MM.1S (cell line): ENCODE data around the gene GNG12.

Experiments
- DNase-seq: peaks from one replicate; pipeline ENCODE4 v3.0.0-alpha.2; 2015
- H2AFZ ChIP-seq: fragments of 300-600 bp; sonication (generic); 2 replicates; pipeline ENCODE4 v1.6.0; 2016; ENCODE audit warnings: antibody characterized with exemption, low read length
- H3F3A ChIP-seq: fragments of 300-600 bp; sonication (generic); 2 replicates; pipeline ENCODE4 v1.6.1; 2016; ENCODE audit warnings: mild to moderate bottlenecking, antibody characterized with exemption, low read length, moderate library complexity, mixed read lengths; ENCODE audit not compliant: insufficient read depth
- H3K27ac ChIP-seq: fragments of 300-600 bp; sonication (generic); 2 replicates; pipeline ENCODE4 v1.5.1; 2016; ENCODE audit warnings: mild to moderate bottlenecking, low read length
- H3K27me3 ChIP-seq: fragments of 300-600 bp; sonication (generic); replicated peaks from 2 replicates; pipeline ENCODE4 v1.6.0; 2016; ENCODE audit warnings: low read length; ENCODE audit not compliant: insufficient read depth
- H3K36me3 ChIP-seq: fragments of 300-600 bp; sonication (generic); replicated peaks from 2 replicates; pipeline ENCODE4 v1.6.1; 2016; ENCODE audit warnings: mild to moderate bottlenecking, low read length, mixed read lengths; ENCODE audit not compliant: insufficient read depth
- H3K4me1 ChIP-seq: fragments of 300-600 bp; sonication (generic); 2 replicates; pipeline ENCODE4 v1.6.1; 2016; ENCODE audit warnings: low read length, mixed read lengths
- H3K4me2 ChIP-seq: fragments of 300-600 bp; sonication (generic); 2 replicates; pipeline ENCODE4 v1.6.0; 2016; ENCODE audit warnings: low read depth, low read length
- H3K4me3 ChIP-seq: fragments of 300-600 bp; sonication (generic); 2 replicates; pipeline ENCODE4 v1.5.1; 2016; ENCODE audit warnings: low read length, mixed read lengths
- H3K79me2 ChIP-seq: fragments of 300-600 bp; sonication (generic); 2 replicates; pipeline ENCODE4 v1.6.1; 2016; ENCODE audit warnings: mixed run types, low read length, mixed read lengths
- H3K9ac ChIP-seq: fragments of 300-600 bp; sonication (generic); 2 replicates; pipeline ENCODE4 v1.6.1; 2016; ENCODE audit warnings: low read length, mixed read lengths
- H3K9me2 ChIP-seq: fragments of 300-600 bp; sonication (generic); replicated peaks from 2 replicates; pipeline ENCODE4 v1.6.1; 2016; ENCODE audit warnings: mild to moderate bottlenecking, low read length, mixed read lengths; ENCODE audit not compliant: insufficient read depth
- H3K9me3 ChIP-seq: fragments of 300-600 bp; sonication (generic); replicated peaks from 2 replicates; pipeline ENCODE4 v1.6.1; 2016; ENCODE audit warnings: mild to moderate bottlenecking, low read length, mixed read lengths; ENCODE audit not compliant: insufficient read depth
- H4K20me1 ChIP-seq: fragments of 300-600 bp; sonication (generic); 2 replicates; pipeline ENCODE4 v1.6.1; 2016; ENCODE audit warnings: mild to moderate bottlenecking, low read length, moderate library complexity, mixed read lengths; ENCODE audit not compliant: insufficient read depth
- EZH2 ChIP-seq: fragments of 300-600 bp; sonication (generic); optimal IDR thresholded peaks from 2 replicates; pipeline ENCODE3; 2017; ENCODE audit warnings: low read depth, mild to moderate bottlenecking, antibody characterized with exemption, low read length, mixed read lengths
- EZH2phosphoT487 ChIP-seq: fragments of 300-600 bp; sonication (generic); IDR thresholded peaks from 2 replicates; pipeline ENCODE4 v1.6.1; 2018; ENCODE audit warnings: antibody characterized with exemption, low read length
- TF ChIP-seq, protein P1 (sequence below): fragments of 300-600 bp; sonication (generic); IDR thresholded peaks from 2 replicates; pipeline ENCODE4 v1.5.1; 2016; ENCODE audit warnings: antibody characterized with exemption, low read length, mixed read lengths

GNG12 gene

DNA sequence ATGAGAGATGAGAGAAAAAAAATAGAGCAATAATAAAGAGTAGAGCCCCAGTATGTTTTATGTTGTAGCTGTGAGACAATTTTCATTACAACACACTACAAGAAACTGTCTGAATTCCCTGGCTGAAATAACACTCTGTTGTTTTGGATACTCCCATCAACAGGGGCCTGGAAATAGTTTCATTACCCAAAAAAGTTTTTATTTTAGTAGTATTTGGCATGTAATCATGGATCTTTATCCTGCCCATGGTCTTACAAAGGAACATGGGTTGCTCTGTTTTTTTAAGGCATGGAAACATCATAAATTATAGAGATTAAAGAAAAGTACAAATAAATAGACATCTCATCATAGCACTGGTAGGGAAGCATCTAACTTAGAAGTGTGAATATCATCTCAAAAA lies 56.3 kb downstream of the GNG12 start:
- no peak for DNase-seq
- TF ChIP-seq EZH2phosphoT487 (no peak), EZH2 (no peak)
- TF ChIP-seq, protein P1, sequence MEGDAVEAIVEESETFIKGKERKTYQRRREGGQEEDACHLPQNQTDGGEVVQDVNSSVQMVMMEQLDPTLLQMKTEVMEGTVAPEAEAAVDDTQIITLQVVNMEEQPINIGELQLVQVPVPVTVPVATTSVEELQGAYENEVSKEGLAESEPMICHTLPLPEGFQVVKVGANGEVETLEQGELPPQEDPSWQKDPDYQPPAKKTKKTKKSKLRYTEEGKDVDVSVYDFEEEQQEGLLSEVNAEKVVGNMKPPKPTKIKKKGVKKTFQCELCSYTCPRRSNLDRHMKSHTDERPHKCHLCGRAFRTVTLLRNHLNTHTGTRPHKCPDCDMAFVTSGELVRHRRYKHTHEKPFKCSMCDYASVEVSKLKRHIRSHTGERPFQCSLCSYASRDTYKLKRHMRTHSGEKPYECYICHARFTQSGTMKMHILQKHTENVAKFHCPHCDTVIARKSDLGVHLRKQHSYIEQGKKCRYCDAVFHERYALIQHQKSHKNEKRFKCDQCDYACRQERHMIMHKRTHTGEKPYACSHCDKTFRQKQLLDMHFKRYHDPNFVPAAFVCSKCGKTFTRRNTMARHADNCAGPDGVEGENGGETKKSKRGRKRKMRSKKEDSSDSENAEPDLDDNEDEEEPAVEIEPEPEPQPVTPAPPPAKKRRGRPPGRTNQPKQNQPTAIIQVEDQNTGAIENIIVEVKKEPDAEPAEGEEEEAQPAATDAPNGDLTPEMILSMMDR: no peak
- Histone ChIP-seq H3K4me1 (no peaks in the 10 kb centered on the region), H3K36me3 (no peaks in the 10 kb centered on the region), H4K20me1 (no peaks in the 10 kb centered on the region), H3K27me3 (no peaks in the 10 kb centered on the region), H3K79me2 (no peaks in the 10 kb centered on the region), H3K9me2 (no peaks in the 10 kb centered on the region), H3F3A (no peaks in the 10 kb centered on the region), H2AFZ (no peak overlapping the region), H3K27ac (no peak overlapping the region), H3K4me3 (no peak overlapping the region), H3K9ac (no peak overlapping the region), H3K4me2 (no peak overlapping the region), H3K9me3 (no peaks in the 10 kb centered on the region)

DNA sequence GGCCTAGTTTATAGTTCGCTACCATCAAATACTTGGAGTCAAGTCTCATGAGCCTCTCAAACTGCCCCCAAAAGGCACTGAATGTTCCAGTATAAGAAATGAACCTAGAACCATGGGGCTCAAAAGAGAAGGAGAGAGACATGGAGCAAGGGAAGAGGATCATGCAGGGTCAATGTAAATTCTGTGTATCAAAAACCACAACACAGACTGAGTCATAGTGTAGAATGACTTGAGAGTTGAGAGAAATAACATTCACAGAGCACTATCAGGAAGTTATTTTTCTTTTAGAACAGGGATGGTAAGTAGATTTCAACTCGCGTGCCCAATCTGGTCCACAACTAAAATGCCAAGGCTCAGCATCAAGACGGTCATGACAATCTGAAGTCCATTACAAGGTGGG lies 59.8 kb downstream of the GNG12 start:
- H3K27ac ChIP-seq: no peak overlapping the region
- no peak for DNase-seq
- no peaks in the 10 kb centered on the region for H3K36me3 ChIP-seq
- H2AFZ ChIP-seq: no peak overlapping the region
- H3K9ac ChIP-seq: no peak overlapping the region
- no peaks in the 10 kb centered on the region for H3K9me2 ChIP-seq
- H3K79me2 ChIP-seq: no peaks in the 10 kb centered on the region
- H3K4me3 ChIP-seq: no peak overlapping the region
- H3K27me3 ChIP-seq: no peaks in the 10 kb centered on the region
- no peaks in the 10 kb centered on the region for H3K4me1 ChIP-seq
- H3F3A ChIP-seq: no peaks in the 10 kb centered on the region
- H3K4me2 ChIP-seq: no peak overlapping the region
- TF ChIP-seq EZH2 (no peak), EZH2phosphoT487 (no peak)
- TF ChIP-seq, protein P1: no peak
- H4K20me1 ChIP-seq: no peaks in the 10 kb centered on the region
- H3K9me3 ChIP-seq: no peaks in the 10 kb centered on the region

DNA sequence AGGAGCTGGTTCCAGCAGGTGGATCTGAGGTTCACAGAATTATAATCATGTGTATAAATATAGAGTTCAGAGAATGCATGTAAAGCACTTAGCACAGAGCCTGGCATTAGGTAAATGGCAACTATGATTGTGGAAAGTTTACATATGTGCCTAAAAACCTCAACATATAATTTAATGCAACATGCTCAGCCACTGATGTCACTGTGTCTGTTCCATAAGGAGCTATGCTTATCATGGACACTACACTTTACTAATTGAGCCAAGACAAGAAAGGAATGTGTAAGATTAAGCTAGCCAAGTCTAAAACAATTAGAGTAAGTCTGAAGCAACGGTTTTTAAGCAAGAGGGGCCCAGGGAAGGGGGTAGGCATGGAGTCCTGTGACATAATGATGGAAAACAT lies 61.5 kb downstream of the GNG12 start:
- Histone ChIP-seq H2AFZ (no peak overlapping the region), H3K4me1 (peaks cover 2% of the 10 kb centered on the region), H3K9me2 (no peaks in the 10 kb centered on the region), H4K20me1 (no peaks in the 10 kb centered on the region), H3K27ac (no peak overlapping the region), H3K27me3 (no peaks in the 10 kb centered on the region), H3K4me2 (no peak overlapping the region), H3K9ac (no peak overlapping the region), H3K79me2 (no peaks in the 10 kb centered on the region), H3K9me3 (no peaks in the 10 kb centered on the region), H3K4me3 (no peak overlapping the region), H3K36me3 (no peaks in the 10 kb centered on the region), H3F3A (no peaks in the 10 kb centered on the region)
- TF ChIP-seq EZH2phosphoT487 (no peak), EZH2 (no peak)
- TF ChIP-seq, protein P1: no peak
- DNase-seq: no peak
